ENCODE measurements around the gene L3MBTL2. TPM values are rescaled to one million over a fixed set of nuclear protein-coding genes. Genes with fewer than 3 reads are reported as not detected.

Gene L3MBTL2
- total and polyA plus RNA-seq, 2 of the 13 experiments (the other 11 are each of a cell fraction or from before 2014, with no cell fraction given) = 13.8 to 33.7 TPM

DNA sequence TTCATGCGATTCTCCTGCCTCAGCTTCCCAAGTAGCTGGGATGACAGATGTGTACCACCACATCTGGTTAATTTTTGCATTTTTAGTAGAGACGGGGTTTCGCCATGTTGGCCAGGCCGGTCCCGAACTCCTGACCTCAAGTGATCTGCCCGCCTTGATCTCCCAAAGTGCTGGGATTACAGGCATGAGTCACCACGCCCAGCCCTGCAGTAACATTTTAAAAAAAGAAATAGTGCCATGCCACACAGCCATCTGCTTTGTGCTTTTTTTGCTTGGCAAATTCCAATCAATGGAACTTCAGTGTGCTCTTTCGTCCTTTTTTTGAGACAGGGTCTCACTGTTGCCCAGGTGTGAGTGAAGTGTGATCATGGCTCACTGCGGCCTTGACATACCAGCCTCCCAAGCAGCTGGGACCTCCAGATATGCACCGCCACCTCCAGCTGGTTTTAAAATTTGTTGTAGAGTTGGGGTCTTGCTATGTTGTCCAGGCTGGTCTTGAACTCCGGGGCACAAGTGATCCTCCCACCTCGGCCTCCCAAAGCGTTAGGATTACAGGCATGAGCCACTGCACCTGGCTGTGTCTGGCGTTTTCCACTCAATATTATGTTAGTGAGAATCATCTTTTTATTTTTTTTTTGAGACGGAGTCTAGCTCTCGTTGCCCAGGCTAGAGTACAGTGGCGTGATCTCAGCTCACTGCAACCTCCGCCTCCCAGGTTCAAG is 37.4 kb downstream of the L3MBTL2 start:
- H3K4me3 ChIP-seq (replicated peaks in 1 of 3; ENCODE audit: insufficient read depth in 1 of 3, low read depth in 2 of 3, low read length in 3 of 3) = no peak overlapping the region
- WGBS (ENCODE audit: low lambda C conversion rate) = 95% methylated on average over 18 of the region's 18 CpGs
- ATAC-seq = no peak
- in situ Hi-C loops (cut with HindIII; ENCODE audit: extremely low pct_ligation_motif_present, low pct_unique_long_range_greater_than_20kb) = no loop called here
- no peak for FAIRE-seq
- peak; percentile 94 for TF ChIP-seq ZNF121 (CRISPR knock-in tag; IDR thresholded peaks at IDR 0.05)
- TF ChIP-seq, protein P1, sequence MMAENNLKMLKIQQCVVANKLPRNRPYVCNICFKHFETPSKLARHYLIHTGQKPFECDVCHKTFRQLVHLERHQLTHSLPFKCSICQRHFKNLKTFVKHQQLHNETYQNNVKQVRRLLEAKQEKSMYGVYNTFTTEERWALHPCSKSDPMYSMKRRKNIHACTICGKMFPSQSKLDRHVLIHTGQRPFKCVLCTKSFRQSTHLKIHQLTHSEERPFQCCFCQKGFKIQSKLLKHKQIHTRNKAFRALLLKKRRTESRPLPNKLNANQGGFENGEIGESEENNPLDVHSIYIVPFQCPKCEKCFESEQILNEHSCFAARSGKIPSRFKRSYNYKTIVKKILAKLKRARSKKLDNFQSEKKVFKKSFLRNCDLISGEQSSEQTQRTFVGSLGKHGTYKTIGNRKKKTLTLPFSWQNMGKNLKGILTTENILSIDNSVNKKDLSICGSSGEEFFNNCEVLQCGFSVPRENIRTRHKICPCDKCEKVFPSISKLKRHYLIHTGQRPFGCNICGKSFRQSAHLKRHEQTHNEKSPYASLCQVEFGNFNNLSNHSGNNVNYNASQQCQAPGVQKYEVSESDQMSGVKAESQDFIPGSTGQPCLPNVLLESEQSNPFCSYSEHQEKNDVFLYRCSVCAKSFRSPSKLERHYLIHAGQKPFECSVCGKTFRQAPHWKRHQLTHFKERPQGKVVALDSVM (CRISPR knock-in tag; IDR thresholded peaks at IDR 0.05) = peak; percentile 67
- TF ChIP-seq, protein P2, sequence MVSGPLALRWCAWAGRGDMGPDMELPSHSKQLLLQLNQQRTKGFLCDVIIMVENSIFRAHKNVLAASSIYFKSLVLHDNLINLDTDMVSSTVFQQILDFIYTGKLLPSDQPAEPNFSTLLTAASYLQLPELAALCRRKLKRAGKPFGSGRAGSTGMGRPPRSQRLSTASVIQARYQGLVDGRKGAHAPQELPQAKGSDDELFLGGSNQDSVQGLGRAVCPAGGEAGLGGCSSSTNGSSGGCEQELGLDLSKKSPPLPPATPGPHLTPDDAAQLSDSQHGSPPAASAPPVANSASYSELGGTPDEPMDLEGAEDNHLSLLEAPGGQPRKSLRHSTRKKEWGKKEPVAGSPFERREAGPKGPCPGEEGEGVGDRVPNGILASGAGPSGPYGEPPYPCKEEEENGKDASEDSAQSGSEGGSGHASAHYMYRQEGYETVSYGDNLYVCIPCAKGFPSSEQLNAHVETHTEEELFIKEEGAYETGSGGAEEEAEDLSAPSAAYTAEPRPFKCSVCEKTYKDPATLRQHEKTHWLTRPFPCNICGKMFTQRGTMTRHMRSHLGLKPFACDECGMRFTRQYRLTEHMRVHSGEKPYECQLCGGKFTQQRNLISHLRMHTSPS (CRISPR knock-in tag; IDR thresholded peaks at IDR 0.05; ENCODE audit: low read depth) = no peak
- CTCF ChIA-PET (ENCODE audit: low intra/inter-chr PET ratio, low total read pairs) = no interaction called here
- H2AFZ ChIP-seq (ENCODE audit: low read length) = no peak overlapping the region
- H3K36me3 ChIP-seq (replicated peaks in 1 of 2; ENCODE audit: control insufficient read depth in 1 of 2, insufficient read depth in 2 of 2, low read length in 2 of 2) = peaks cover 9 to 11% of the 10 kb centered on the region in 2 experiments; a peak in 4 of 5 replicates
- POLR2A ChIA-PET = no interaction called here
- intact Hi-C loops (cut with micrococcal nuclease; ENCODE audit: unreplicated experiment) = no loop called here
- no peaks in the 10 kb centered on the region for H3K9me3 ChIP-seq (ENCODE audit: low read length)
- H3K9ac ChIP-seq (ENCODE audit: insufficient read depth, low read depth, low read length) = no peak overlapping the region
- H4K20me1 ChIP-seq (ENCODE audit: insufficient read depth, low read length) = no peaks in the 10 kb centered on the region
- BruUV-seq (replicated peaks) = no TSS peak
- H3K79me2 ChIP-seq (ENCODE audit: insufficient read depth, low read length) = no peaks in the 10 kb centered on the region
- H3K4me1 ChIP-seq (ENCODE audit: insufficient read depth, low read length) = peaks cover 16% of the 10 kb centered on the region
- H3K27ac ChIP-seq (ENCODE audit: extremely low read length, insufficient read depth, low read length) = no peak overlapping the region
- DNase-seq (ENCODE audit: low spot score) = no peak
- no peaks in the 10 kb centered on the region for H3K27me3 ChIP-seq (ENCODE audit: control insufficient read depth in 1 of 2, insufficient read depth in 2 of 2, low read length in 2 of 2)
- H3K4me2 ChIP-seq (ENCODE audit: low read depth, low read length) = no peak overlapping the region
